ENCODE data around the gene IFNAR1. TPM values are rescaled to one million over a fixed set of nuclear protein-coding genes. Genes with fewer than 3 reads are reported as not detected.

Gene IFNAR1
- total and polyA plus RNA-seq, 2 experiments from 2014 or later: 14.0 to 18.7 TPM

DNA sequence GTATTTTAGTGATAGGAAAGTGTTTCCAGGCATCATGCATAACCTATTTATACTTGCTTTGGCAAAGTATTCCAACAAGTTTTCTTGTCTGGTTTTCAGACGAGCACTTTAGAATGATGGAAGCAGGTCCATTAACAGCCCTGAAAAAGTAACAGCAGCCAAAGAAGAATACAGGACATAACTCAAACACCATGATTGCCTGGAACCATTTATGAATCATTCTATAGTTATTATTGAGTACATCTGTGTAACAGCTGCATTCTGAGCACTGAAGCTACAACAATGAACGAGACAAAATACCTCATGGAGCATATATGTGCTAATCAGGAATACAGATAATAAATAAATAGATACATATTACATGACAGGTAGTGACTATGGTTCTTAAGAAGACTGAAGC is 46.0 kb upstream of the IFNAR1 start (continued):
- TF ChIP-seq, protein P1, sequence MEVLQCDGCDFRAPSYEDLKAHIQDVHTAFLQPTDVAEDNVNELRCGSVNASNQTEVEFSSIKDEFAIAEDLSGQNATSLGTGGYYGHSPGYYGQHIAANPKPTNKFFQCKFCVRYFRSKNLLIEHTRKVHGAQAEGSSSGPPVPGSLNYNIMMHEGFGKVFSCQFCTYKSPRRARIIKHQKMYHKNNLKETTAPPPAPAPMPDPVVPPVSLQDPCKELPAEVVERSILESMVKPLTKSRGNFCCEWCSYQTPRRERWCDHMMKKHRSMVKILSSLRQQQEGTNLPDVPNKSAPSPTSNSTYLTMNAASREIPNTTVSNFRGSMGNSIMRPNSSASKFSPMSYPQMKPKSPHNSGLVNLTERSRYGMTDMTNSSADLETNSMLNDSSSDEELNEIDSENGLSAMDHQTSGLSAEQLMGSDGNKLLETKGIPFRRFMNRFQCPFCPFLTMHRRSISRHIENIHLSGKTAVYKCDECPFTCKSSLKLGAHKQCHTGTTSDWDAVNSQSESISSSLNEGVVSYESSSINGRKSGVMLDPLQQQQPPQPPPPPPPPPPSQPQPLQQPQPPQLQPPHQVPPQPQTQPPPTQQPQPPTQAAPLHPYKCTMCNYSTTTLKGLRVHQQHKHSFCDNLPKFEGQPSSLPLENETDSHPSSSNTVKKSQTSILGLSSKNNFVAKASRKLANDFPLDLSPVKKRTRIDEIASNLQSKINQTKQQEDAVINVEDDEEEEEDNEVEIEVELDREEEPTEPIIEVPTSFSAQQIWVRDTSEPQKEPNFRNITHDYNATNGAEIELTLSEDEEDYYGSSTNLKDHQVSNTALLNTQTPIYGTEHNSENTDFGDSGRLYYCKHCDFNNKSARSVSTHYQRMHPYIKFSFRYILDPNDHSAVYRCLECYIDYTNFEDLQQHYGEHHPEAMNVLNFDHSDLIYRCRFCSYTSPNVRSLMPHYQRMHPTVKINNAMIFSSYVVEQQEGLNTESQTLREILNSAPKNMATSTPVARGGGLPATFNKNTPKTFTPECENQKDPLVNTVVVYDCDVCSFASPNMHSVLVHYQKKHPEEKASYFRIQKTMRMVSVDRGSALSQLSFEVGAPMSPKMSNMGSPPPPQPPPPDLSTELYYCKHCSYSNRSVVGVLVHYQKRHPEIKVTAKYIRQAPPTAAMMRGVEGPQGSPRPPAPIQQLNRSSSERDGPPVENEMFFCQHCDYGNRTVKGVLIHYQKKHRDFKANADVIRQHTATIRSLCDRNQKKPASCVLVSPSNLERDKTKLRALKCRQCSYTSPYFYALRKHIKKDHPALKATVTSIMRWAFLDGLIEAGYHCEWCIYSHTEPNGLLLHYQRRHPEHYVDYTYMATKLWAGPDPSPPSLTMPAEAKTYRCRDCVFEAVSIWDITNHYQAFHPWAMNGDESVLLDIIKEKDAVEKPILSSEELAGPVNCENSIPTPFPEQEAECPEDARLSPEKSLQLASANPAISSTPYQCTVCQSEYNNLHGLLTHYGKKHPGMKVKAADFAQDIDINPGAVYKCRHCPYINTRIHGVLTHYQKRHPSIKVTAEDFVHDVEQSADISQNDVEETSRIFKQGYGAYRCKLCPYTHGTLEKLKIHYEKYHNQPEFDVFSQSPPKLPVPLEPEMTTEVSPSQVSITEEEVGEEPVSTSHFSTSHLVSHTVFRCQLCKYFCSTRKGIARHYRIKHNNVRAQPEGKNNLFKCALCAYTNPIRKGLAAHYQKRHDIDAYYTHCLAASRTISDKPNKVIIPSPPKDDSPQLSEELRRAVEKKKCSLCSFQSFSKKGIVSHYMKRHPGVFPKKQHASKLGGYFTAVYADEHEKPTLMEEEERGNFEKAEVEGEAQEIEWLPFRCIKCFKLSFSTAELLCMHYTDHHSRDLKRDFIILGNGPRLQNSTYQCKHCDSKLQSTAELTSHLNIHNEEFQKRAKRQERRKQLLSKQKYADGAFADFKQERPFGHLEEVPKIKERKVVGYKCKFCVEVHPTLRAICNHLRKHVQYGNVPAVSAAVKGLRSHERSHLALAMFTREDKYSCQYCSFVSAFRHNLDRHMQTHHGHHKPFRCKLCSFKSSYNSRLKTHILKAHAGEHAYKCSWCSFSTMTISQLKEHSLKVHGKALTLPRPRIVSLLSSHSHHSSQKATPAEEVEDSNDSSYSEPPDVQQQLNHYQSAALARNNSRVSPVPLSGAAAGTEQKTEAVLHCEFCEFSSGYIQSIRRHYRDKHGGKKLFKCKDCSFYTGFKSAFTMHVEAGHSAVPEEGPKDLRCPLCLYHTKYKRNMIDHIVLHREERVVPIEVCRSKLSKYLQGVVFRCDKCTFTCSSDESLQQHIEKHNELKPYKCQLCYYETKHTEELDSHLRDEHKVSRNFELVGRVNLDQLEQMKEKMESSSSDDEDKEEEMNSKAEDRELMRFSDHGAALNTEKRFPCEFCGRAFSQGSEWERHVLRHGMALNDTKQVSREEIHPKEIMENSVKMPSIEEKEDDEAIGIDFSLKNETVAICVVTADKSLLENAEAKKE (CRISPR knock-in tag; IDR thresholded peaks at IDR 0.05): no peak

DNA sequence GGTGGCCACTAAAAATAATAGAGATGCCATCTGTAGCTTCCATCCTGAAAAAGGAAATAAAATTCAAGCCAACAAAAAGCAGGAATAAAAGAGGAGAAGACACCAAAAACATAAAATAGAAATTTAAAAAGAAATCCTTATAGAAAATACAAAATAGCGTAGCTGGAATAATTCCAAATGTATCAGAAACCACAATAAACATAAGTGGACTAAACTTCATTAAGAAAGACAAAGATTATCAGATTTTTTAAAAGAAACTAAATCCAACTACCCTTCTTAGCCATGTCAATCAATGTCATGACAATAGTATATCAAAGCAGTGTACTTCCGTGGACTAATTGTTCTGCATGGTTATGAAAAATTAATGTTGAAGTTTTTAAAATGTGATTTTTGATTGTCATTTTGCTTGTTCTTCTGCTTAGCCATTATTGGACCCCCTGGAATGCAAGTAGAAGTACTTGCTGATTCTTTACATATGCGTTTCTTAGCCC is 45.4 kb upstream of the IFNAR1 start:
- peaks cover 2% of the 10 kb centered on the region; the same call in 1 of the 3 replicates for H3K36me3 Mint-ChIP-seq (ENCODE audit: low read depth)
- Histone ChIP-seq H3K4me2 (no peak overlapping the region), H3K36me3 (ENCODE audit: insufficient read depth) (no peaks in the 10 kb centered on the region), H3K27ac (ENCODE audit: low read depth) (no peak overlapping the region), H3K9me2 (ENCODE audit: insufficient read depth) (peaks cover 5% of the 10 kb centered on the region; the same call in 1 of the 2 replicates), H3K79me2 (replicated peaks; ENCODE audit: insufficient read depth) (no peaks in the 10 kb centered on the region), H4K20me1 (replicated peaks; ENCODE audit: insufficient read depth) (no peaks in the 10 kb centered on the region), H3K27me3 (ENCODE audit: insufficient read depth) (no peaks in the 10 kb centered on the region), H3F3A (replicated peaks; ENCODE audit: low read depth) (no peaks in the 10 kb centered on the region), H3K4me3 (no peak overlapping the region), H3K4me1 (ENCODE audit: insufficient read depth) (no peaks in the 10 kb centered on the region), H2AFZ (no peak overlapping the region)
- ATAC-seq (no peak), DNase-seq (ENCODE audit: low spot score) (no peak)
- no peak overlapping the region for H3K27ac Mint-ChIP-seq
- H3K4me1 Mint-ChIP-seq: no peaks in the 10 kb centered on the region
- H3K4me3 Mint-ChIP-seq: no peak overlapping the region
- H3K9me3 Mint-ChIP-seq: peaks cover 12% of the 10 kb centered on the region; the same call in 2 of the 3 replicates
- H3K27me3 Mint-ChIP-seq (ENCODE audit: insufficient read depth, low read depth, poor library complexity): no peaks in the 10 kb centered on the region
- TF ChIP-seq STAT1 (IDR thresholded peaks at IDR 0.05; ENCODE audit: unreplicated experiment) (no peak), ZNF114 (CRISPR knock-in tag; IDR thresholded peaks at IDR 0.05) (no peak), ZNF331 (CRISPR knock-in tag; IDR thresholded peaks at IDR 0.05; ENCODE audit: low read depth) (no peak)
- TF ChIP-seq, protein P1 (CRISPR knock-in tag; IDR thresholded peaks at IDR 0.05): no peak
- TF ChIP-seq, protein P2, sequence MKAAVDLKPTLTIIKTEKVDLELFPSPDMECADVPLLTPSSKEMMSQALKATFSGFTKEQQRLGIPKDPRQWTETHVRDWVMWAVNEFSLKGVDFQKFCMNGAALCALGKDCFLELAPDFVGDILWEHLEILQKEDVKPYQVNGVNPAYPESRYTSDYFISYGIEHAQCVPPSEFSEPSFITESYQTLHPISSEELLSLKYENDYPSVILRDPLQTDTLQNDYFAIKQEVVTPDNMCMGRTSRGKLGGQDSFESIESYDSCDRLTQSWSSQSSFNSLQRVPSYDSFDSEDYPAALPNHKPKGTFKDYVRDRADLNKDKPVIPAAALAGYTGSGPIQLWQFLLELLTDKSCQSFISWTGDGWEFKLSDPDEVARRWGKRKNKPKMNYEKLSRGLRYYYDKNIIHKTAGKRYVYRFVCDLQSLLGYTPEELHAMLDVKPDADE (IDR thresholded peaks at IDR 0.05): no peak
- TF ChIP-seq, protein P3, sequence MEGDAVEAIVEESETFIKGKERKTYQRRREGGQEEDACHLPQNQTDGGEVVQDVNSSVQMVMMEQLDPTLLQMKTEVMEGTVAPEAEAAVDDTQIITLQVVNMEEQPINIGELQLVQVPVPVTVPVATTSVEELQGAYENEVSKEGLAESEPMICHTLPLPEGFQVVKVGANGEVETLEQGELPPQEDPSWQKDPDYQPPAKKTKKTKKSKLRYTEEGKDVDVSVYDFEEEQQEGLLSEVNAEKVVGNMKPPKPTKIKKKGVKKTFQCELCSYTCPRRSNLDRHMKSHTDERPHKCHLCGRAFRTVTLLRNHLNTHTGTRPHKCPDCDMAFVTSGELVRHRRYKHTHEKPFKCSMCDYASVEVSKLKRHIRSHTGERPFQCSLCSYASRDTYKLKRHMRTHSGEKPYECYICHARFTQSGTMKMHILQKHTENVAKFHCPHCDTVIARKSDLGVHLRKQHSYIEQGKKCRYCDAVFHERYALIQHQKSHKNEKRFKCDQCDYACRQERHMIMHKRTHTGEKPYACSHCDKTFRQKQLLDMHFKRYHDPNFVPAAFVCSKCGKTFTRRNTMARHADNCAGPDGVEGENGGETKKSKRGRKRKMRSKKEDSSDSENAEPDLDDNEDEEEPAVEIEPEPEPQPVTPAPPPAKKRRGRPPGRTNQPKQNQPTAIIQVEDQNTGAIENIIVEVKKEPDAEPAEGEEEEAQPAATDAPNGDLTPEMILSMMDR (conservative IDR thresholded peaks at IDR 0.05; ENCODE audit: low read depth in 2 of 2): no peak
